ENCODE data around the gene C11orf16.
"Not testable (repeated sequence)": the region's sequence is repeated elsewhere in the genome, so short reads cannot be mapped to it uniquely, and the experiment has no call there.

Gene C11orf16, protein sequence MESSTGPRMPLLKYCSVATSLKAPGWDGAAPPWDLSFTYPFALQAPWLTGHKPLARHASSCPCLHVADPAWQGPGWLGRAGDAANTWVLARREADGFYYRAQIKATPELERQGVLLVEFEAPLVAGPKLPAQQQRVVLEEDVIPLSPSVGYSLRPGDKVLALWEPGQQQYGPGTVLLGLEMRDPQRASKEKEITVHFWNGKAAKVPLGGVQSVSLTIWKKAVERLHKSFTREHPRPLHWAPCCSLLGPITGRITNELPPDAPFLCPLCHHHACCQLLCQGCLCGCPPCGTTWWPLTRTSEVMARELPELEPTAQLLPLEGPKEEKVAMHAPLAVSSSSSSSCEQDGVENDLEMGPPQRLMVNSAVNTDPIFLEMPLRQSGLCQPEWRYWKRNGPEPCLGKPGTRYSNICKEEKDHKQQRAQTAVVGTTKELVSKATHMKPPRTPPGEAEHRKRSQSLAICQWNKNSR

DNA sequence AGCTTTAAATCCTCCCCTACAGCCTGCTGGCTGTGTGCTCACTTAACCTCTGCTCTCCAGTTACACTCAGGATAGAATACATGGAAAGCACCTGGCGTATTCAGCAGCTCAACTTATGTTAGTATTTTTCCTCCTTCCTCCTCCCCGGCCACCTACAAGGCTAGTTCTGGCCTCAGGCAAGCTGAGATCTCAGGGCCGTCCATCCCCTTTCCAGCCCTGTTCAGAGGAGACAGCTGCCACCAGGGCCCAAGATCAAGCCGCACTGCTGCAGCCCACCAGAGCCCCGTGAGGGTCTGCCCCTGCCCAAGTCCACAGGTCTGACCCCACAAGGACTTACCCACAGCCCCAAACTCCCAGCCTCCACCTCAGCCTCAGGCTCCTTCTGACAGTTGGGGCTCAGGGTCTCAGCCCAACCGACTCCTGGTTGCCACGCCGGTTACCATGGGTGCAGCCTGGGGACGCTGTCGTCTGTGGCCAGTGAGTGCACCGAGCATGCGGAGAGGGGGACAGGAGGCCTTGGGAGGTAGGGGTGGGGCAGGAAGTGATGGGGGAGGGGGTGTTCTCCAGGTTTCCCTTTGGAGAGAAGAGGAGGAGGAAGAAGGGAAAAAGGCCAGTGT lies at the start of gene C11orf16:
C11orf16 (minus strand) TSS at position 384 of the 617 bp plus-strand sequence. CDS start 639 bp downstream, outside the sequence.
- no peak for DNase-seq (ENCODE audit: low read depth)

DNA sequence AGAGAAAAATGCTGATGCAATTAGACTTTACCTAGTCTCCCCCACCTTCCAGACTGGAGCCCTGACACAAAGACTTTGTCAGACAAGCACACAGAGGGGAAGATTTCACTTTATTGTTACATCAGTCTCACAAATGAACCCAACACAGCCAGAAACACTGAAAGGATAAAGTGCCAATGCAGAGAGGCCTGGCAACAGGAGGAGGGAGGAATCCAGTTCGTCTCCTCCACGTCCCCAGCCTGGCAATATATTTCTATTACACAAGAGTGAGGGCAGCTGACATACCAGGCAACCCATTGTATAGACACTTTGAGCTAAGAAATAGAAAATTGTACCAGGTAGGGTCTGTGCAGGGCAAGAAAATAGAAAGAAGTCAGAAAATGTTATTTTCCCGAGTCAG lies 47.7 kb upstream of the C11orf16 start:
- DNase-seq (ENCODE audit: low read depth) = no peak

GRCh38 chr11:8979365-8979764 lies 46.6 kb upstream of the C11orf16 start:
- DNase-seq (ENCODE audit: low read depth) = not testable (repeated sequence)

DNA sequence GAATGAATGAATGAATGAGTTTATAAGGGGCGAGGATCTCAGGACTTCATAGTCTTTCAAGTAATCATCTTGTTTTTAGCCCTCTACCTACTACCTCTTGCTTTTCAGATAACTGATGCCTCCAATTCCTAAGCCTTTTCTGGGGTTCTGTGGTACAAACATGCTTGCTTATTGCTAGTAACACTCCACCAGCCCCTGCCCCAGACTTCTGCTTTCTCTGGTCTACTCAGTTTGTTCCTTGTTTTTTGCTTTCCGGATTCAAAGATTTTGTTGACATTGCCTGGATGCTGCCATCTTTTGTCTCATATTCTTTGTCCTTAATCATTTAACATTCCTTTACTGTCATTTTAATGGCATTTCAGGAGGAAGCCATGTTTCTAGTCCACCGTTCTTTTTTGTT lies 40.4 kb upstream of the C11orf16 start:
- DNase-seq (ENCODE audit: low read depth) = no peak

DNA sequence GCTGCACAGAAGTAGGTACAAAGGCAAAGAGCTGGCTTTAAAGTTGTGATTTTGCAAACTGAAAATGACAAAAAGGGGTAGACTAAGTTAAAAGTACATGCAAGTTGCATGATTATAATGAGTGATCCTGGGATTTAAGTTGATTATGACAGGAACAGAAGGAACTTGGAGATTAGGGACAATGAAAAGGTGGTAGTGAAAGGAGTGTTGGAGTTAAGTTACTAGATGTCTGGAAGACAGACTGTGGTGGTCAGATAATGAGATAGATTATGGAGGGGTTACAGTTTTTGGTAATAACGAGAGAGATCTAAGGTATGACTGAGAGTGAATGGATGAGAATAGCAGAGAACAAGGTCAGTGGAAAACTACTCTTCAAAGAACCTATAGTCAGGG lies 39.2 kb upstream of the C11orf16 start:
- no peak for DNase-seq (ENCODE audit: low read depth)

DNA sequence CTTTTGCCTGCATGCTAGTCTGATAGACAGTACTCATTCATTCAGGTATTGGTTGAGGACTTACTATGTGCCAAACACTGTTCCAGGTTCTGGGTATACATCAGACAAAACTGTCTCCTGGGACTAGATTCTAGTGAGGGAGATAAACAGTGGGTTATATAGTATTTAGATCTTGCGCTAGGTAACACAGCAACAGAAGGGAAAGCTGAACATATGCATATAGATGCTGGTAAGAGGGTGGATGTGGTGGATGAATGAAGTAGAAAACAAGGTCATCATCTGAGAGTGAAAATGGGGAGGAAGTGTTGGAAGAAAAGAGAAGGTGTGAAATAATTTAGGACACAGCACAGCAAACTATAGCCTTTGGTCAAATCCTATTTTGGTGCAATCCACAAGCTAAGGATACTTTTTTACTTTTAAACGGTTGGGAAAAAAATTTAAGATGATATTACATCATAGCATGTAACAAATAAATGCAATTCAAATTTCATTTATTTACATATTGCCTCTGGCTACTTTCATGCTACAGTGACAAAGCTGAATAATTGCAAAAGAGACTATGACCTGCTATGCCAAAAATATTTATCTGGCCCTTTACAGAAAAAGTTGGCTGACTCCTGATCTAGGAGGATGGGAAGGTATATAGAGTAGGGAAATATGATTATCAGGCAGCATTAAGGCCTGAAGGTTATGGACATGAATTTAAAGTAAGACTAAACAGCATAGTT lies 38.6 kb upstream of the C11orf16 start:
- no peak for DNase-seq (ENCODE audit: low read depth)

DNA sequence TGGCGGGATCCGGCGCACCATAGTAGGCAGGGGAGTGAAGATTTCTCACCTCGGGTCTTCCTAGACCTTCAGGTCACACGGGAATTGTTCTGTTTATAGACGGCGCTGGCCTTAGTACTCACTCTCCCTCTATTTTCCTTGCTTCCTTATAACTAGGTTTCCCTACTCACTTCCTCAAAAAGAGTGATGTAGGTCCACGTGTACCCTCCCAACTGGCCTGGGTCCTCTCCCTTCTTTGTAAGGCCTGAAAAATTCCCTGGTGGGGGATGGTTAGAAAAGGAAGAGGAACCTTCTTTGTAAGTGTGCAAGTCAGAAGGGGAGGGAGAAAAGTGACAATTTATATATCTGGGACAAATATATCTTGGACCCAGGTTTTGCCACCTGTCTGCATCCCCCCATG lies 34.4 kb upstream of the C11orf16 start:
- DNase-seq (ENCODE audit: low read depth) = no peak

DNA sequence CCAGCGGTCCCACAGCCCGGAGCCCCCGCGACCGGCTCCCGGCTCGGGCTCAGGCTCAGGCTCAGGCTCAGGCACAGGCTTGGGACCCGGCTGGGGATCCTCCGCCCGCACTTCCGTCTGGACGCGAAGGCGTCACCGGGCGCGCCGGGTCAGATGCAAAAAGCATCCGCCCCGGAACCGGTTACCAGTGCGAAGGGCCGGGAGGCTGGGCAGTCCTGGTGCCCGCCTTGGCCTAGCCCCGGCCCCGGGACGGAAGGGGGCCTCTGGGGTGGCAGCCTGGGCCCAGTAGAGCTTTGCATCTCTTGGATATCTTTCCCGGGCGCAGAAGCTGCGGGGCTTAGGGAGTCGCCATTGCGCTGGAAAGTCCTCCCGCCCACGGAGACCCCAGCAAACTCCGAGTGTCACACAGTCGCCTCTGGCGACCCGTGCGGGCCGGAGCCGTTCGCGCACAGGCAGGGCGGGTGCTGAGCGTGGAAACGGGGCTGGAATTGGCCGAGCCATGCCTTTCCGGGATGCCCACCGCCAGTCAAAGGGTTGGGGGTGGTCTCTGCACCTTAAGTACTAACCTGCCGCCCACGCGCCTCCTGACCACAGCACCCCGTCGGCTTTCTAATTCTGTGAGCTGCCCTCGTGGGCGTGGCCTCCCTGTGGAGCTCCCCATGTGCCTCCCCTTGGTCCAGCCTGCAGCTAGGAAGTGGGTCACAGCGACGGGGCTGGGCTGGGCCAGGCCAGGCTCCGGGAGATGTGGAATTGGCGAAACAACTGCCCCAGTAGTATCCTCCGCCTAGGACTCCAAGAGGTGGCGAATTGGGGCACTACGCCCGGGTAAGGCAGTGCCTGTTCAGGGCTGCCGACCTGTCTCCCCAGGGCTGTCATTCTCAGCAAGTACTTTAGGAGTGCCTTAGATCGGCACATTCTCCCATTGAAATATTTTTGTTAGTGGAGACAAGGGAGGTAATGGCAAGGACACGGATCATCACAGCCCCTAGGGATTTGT lies 31.9 kb upstream of the C11orf16 start, which contains the start of gene TMEM9B:
TMEM9B (minus strand) TSS at position 119 of the 997 bp plus-strand sequence. CDS start 129 bp downstream, outside the sequence.
- peak; percentile 71 for DNase-seq (ENCODE audit: low read depth)

DNA sequence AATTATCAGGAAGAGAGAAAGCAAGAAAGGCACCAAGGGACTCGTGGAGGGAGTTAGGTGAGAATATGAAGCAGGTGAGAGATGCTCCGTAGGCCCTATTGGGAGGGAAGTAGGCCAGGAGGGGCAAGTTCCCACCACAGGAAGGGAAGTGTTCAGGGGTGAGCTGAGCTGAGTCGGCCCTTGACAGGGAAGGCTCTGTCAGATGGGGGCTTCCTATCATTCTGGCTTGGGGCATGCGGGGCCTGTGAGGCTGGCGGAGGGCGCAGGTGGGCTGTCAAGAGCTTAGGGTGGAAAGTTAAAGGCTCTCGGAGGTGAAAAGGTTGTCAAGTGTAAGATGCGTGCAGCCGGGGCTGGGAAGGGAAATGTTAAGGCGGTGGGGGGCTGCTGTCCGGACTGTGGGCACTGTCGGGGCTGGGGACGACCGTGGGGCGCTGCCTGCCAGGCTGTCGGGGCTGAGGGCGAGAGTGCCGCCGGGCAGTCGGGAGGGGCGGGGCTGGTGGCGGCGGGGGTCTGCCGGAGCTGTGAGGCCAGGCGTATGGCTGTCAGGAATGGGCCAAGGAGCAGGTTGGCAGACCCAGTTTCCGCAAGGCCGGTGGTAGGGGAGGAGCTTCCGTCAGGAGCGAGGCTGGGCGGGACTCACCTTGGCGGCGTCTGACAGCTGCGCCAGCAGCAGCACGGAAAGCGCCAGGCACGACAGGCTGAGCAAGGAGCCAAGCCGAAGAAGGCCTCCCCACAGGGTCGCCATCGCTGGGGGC lies 31.0 kb upstream of the C11orf16 start:
- peak; percentile 64 for DNase-seq (ENCODE audit: low read depth)

DNA sequence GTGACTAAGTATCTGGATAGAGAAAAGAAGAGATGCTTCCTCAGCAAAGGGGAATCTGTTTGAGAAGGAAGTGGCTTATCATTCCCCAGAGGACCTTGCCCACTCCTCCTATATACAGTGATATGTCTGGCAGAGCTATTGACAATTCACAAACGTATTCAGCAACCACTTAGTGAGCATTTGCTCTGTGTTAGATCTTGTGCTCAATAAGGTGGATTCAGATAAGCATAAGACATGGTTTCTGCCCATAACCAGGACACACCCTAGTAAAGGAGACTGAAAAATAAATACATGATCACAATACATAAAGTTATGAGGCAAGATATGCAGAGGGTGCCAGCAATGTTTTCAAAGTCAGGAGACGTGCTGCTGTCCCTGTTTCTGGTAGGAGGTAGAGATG lies 30.1 kb upstream of the C11orf16 start:
- DNase-seq (ENCODE audit: low read depth) = no peak

GRCh38 chr11:8961401-8961800 lies 28.7 kb upstream of the C11orf16 start:
- no peak for DNase-seq (ENCODE audit: low read depth)

GRCh38 chr11:8959546-8960166 lies 26.9 kb upstream of the C11orf16 start:
- no peak for DNase-seq (ENCODE audit: low read depth)

DNA sequence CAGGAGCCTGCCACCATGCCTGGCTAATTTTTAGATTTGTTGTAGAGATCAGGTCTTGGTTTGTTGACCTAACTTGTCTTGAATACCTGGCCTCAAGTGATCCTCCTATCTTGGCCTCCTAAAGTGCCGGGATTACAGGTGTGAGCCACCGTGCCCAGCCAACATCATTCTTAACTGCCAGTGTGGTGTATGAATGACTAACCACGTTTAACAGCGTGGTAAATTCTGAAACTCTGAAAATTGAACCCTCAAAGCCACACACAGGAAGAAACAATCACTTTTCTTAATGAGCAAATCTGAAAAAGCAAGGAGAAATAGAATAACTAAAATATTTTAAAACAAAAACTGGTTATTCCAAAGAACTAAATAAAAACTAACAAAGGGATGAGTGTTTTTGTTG lies 24.1 kb upstream of the C11orf16 start:
- no peak for DNase-seq (ENCODE audit: low read depth)

GRCh38 chr11:8948886-8949285 lies 16.1 kb upstream of the C11orf16 start:
- no peak for DNase-seq (ENCODE audit: low read depth)

- DNase-seq (ENCODE audit: low read depth) = no peak
Measured at GRCh38 chr11:8947230-8947943, 14.6 kb upstream of the C11orf16 start.

GRCh38 chr11:8942518-8943066 lies 9.8 kb upstream of the C11orf16 start, which contains the start of gene ASCL3:
ASCL3 (minus strand) TSS chr11:8943016; CDS start chr11:8938161, 4,855 bp downstream.
- no peak for DNase-seq (ENCODE audit: low read depth)

DNA sequence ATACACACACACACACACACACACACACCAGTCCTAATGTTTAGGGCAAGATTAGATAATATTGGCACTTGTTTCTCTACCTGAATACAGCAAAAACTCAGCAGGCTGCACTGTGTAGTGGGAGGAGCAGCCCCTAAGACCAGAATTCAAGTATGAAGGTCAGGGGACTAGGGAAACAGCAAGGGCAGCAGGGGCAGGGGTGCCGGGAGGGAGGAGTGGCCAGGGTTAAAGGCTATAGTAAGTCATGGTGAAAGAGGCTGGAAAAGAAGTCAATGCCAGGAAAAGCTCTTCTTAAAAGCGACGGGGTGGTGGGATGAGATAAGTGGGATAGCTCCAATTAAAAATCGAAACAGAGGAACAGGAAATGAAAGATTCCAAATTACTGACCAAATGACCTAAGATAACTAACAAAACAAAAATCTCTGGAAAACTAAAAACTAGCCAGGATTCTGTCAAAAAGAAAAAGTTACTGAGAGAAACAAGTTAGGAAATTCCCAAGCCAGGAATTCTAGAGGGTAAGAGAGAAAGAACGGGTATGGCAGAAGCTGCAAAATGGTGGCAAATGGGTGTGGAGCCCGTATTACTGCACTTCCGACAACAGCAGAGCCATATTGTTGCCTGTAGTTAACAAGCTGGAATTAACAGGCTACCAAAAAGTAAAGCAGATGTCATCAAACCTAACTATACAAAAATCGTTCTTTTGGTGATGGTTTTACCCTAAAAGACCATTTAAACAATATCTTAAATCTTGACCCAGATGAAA lies 8.8 kb upstream of the C11orf16 start:
- DNase-seq (ENCODE audit: low read depth) = no peak

DNA sequence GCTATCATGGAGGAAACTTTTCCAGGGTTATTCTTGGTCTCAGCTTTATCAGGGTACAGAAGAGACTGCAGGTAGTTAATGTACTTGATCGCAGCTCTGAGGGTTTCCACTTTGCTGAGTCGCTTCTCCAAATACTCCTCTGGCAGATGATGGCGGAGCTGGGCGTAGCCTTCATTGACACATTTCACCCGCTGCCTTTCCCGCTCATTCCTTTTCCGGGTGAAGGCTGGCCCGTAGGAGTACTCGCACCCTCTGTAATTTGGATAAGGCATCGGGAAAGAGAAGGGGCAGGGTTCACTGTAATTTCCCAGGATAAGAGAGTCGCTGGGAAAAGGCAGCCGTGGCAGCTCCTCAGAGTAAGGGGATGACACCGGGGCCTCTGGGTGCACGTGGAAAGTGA lies 4.9 kb upstream of the C11orf16 start:
- DNase-seq (ENCODE audit: low read depth) = no peak
